Peyer's patch (tissue), 4 donors: ENCODE data around the gene WDR26.
"Not testable (repeated sequence)": the region's sequence is repeated elsewhere in the genome, so short reads cannot be mapped to it uniquely, and the experiment has no call there.

Source experiments
- CTCF ChIP-seq, 6 experiments: fragments of 450-650 bp in 4 of 6; fragments of 200-600 bp in 2 of 6; sonication (generic) in 1 of 6; IDR thresholded peaks; one replicate each; pipeline ENCODE4 v1.5.1; 2017 to 2019; ENCODE audit warnings: antibody characterized with exemption in 6 of 6, mild to moderate bottlenecking in 3 of 6, moderate library complexity in 1 of 6
- POLR2A ChIP-seq, 2 donors: fragments of 450-650 bp; IDR thresholded peaks; one replicate each; pipeline ENCODE4 v1.5.1; 2017; ENCODE audit warnings: antibody characterized with exemption in 2 of 2, mild to moderate bottlenecking in 2 of 2, moderate library complexity in 2 of 2

GRCh38 chr1:224483206-224483605, 48.6 kb upstream of the WDR26 start:
- TF ChIP-seq CTCF, POLR2A (IDR thresholded peaks at IDR 0.05): not testable (repeated sequence)
